Suprapubic skin (tissue), 4 donors: ENCODE data around the gene GAK. TPM values are rescaled to one million over a fixed set of nuclear protein-coding genes. Genes with fewer than 3 reads are reported as not detected.

Experiments
- DNase-seq, 2 donors: peaks; one replicate each; pipeline ENCODE4 v3.0.0-alpha.2; 2019; ENCODE audit warnings: low spot score in 2 of 2
- H3K27ac ChIP-seq: fragments of 200-600 bp; sonication (generic); one replicate; pipeline ENCODE4 v1.5.1; 2019
- H3K27me3 ChIP-seq: fragments of 200-600 bp; sonication (generic); one replicate; pipeline ENCODE4 v1.5.1; 2019
- H3K36me3 ChIP-seq: fragments of 200-600 bp; sonication (generic); one replicate; pipeline ENCODE4 v1.5.1; 2019
- H3K4me1 ChIP-seq: fragments of 200-600 bp; sonication (generic); one replicate; pipeline ENCODE4 v1.5.1; 2019
- H3K4me3 ChIP-seq: fragments of 200-600 bp; sonication (generic); one replicate; pipeline ENCODE4 v1.5.1; 2019; ENCODE audit warnings: mild to moderate bottlenecking
- H3K9me3 ChIP-seq: fragments of 200-600 bp; sonication (generic); one replicate; pipeline ENCODE4 v1.5.1; 2019
- CTCF ChIP-seq, 2 donors: fragments of 200-600 bp in 1 of 2; fragments of 450-650 bp in 1 of 2; sonication (generic) in 1 of 2; IDR thresholded peaks; one replicate each; pipeline ENCODE4 v1.5.1; 2016 to 2019; ENCODE audit warnings: antibody characterized with exemption in 2 of 2, mild to moderate bottlenecking in 1 of 2, moderate library complexity in 1 of 2
- EP300 ChIP-seq: sonication (generic); formaldehyde crosslinking; IDR thresholded peaks from one replicate; pipeline ENCODE4 v1.6.1; 2017; ENCODE audit warnings: antibody characterized with exemption
- POLR2A ChIP-seq, 2 donors: fragments of 450-650 bp; IDR thresholded peaks; one replicate each; pipeline ENCODE4 v1.6.1; 2017; ENCODE audit warnings: antibody characterized with exemption in 2 of 2, mild to moderate bottlenecking in 2 of 2, moderate library complexity in 2 of 2
- POLR2AphosphoS5 ChIP-seq, 3 donors: sonication (generic); formaldehyde crosslinking; IDR thresholded peaks; one replicate each; pipeline ENCODE4 v1.6.1; 2017; ENCODE audit warnings: antibody characterized with exemption in 3 of 3
- WGBS: methylation state at CpG from one replicate; pipeline ENCODE4 v1.1.5; 2018; 5-methylcytosine and 5-hydroxymethylcytosine counted together
- total RNA-seq, 4 donors: library from RNA; depleted of rRNA; stranded (reverse); fragments of >200 nt; gene quantifications; one replicate each; pipeline ENCODE4 v1.1.0, GENCODE V29; 2016

Gene GAK
- total RNA-seq, 4 donors from 2014 or later: 108 to 166 (median 132) TPM

DNA sequence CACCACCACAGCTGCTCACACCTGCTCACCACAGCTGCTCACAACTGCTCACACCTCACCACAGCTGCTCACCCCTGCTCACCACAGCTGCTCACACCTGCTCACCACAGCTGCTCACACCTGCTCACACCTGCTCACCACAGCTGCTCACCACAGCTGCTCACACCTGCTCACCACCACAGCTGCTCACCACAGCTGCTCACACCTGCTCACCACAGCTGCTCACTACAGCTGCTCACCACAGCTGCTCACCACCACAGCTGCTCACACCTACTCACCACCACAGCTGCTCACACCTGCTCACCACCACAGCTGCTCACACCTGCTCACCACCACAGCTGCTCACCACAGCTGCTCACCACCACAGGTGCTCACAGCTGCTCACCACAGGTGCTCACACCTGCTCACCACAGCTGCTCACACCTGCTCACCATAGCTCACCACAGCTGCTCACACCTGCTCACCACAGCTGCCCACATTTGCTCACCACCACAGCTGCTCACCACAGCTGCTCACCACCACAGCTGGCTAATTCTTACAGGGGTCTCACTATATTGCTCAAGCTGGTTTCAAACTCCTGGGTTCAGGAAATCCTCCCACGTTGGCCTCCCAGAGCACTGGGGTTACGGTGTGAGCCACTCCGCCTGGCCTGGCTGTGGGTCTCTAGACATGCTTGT lies 75.8 kb downstream of the GAK start:
- no peak for DNase-seq
- Histone ChIP-seq H3K27me3 (no peaks in the 10 kb centered on the region), H3K27ac (no peak overlapping the region), H3K36me3 (peaks cover 74% of the 10 kb centered on the region), H3K4me1 (no peaks in the 10 kb centered on the region), H3K4me3 (no peak overlapping the region), H3K9me3 (no peaks in the 10 kb centered on the region)
- TF ChIP-seq POLR2AphosphoS5 (IDR thresholded peaks at IDR 0.05): no peak
- no peak for TF ChIP-seq POLR2A (IDR thresholded peaks at IDR 0.05)
- no peak for TF ChIP-seq CTCF (IDR thresholded peaks at IDR 0.05)
- no peak for TF ChIP-seq EP300
- WGBS: 97% methylated on average over 3 of the region's 3 CpGs

DNA sequence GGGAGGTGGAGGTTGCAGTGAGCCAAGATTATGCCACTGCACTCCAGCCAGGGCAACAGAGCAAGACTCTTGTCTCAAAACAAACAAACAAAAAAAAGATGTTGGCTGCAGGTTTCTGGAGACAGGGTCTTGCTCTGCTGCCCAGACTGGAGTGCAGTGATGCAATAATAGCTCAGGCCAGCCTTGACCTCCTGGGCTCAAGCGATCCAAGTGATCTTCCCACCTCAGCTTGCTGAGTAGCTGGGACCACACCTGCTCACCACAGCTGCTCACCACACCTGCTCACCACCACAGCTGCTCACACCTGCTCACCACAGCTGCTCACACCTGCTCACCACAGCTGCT lies 76.3 kb downstream of the GAK start:
- Histone ChIP-seq H3K27ac (no peak overlapping the region), H3K9me3 (no peaks in the 10 kb centered on the region), H3K4me1 (no peaks in the 10 kb centered on the region), H3K4me3 (no peak overlapping the region), H3K36me3 (peaks cover 73% of the 10 kb centered on the region), H3K27me3 (no peaks in the 10 kb centered on the region)
- no peak for DNase-seq
- 45% methylated on average over 1 of the region's 1 CpG for WGBS
- TF ChIP-seq POLR2AphosphoS5 (IDR thresholded peaks at IDR 0.05): no peak

DNA sequence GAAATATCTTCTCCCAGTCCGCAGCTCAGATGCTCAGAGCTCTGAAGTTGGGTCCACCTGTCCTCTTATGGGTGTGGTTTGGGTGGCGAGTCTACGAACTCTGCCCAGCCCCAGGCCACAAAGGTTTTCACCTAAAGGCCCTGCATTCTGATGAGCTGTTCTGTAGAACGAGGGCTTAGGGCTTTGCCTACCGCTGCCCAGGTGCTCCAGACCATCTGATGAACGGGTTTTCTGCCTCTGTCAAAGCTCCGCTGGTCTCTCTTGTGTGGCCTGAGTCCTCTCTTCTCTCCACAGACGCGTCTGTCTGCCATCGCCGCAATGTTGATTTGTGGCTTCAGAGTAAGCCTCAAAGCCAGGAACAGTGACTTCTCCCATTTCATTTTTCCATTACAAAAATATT lies 77.8 kb downstream of the GAK start:
- DNase-seq: no peak
- Histone ChIP-seq H3K36me3 (peaks cover 73% of the 10 kb centered on the region), H3K9me3 (no peaks in the 10 kb centered on the region), H3K4me3 (no peak overlapping the region), H3K4me1 (no peaks in the 10 kb centered on the region), H3K27me3 (no peaks in the 10 kb centered on the region), H3K27ac (no peak overlapping the region)
- TF ChIP-seq POLR2AphosphoS5 (IDR thresholded peaks at IDR 0.05): no peak
- no peak for TF ChIP-seq POLR2A (IDR thresholded peaks at IDR 0.05)
- no peak for TF ChIP-seq CTCF (IDR thresholded peaks at IDR 0.05)
- TF ChIP-seq EP300: no peak
- 89% methylated on average over 11 of the region's 11 CpGs for WGBS

DNA sequence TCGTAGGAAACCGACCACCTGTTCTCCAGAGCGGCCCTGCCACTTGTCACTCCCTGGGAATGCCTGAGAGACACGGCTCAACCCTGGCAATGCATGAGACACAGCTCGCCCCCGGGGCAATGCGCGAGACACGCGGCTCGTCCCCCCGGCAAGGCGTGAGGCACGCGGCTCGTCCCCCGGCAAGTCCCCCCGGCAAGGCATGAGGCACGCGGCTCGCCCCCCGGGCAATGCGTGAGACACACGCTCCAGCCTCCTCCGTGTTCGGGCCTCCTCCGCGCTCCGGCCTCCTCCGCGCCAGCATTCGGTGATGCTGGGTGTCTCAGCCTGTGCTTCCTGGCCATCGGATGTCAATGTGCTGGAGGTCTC lies 78.7 kb downstream of the GAK start:
- Histone ChIP-seq H3K36me3 (peaks cover 72% of the 10 kb centered on the region), H3K4me1 (no peaks in the 10 kb centered on the region)
- 97% methylated on average over 33 of the region's 33 CpGs for WGBS

GRCh38 chr4:851701-852430 lies 80.2 kb downstream of the GAK start:
- Histone ChIP-seq H3K27me3 (no peaks in the 10 kb centered on the region), H3K4me1 (no peaks in the 10 kb centered on the region), H3K9me3 (no peaks in the 10 kb centered on the region), H3K36me3 (peaks cover 60% of the 10 kb centered on the region), H3K4me3 (no peak overlapping the region), H3K27ac (no peak overlapping the region)
- TF ChIP-seq POLR2AphosphoS5 (IDR thresholded peaks at IDR 0.05): no peak
- no peak for TF ChIP-seq POLR2A (IDR thresholded peaks at IDR 0.05)
- TF ChIP-seq CTCF (IDR thresholded peaks at IDR 0.05): no peak
- TF ChIP-seq EP300: no peak
- DNase-seq: peak in 1 of 2 donors; percentile 48
- WGBS: 91% methylated on average over 18 of the region's 33 CpGs

More for the DNA sequence above, 78.7 kb downstream of the GAK start:
- Histone ChIP-seq H3K27ac (no peak overlapping the region), H3K4me3 (no peak overlapping the region), H3K27me3 (no peaks in the 10 kb centered on the region), H3K9me3 (no peaks in the 10 kb centered on the region)
- DNase-seq: peak in 1 of 2 donors; percentile 47
- TF ChIP-seq POLR2A (IDR thresholded peaks at IDR 0.05): no peak
- TF ChIP-seq CTCF (IDR thresholded peaks at IDR 0.05): no peak
- TF ChIP-seq POLR2AphosphoS5 (IDR thresholded peaks at IDR 0.05): no peak
- TF ChIP-seq EP300: no peak
